Heart left ventricle (tissue), 16 donors: Measurements from ENCODE around the gene TAF7. TPM values are rescaled to one million over a fixed set of nuclear protein-coding genes. Genes with fewer than 3 reads are reported as not detected.

Experiments
- ATAC-seq, 4 donors: fragments of 200-7000 bp; cut with Tn5 transposase; one replicate each; pipeline ENCODE4 v1.9.1; 2020 to 2022; ENCODE audit warnings: moderate library complexity in 4 of 4, mild to moderate bottlenecking in 3 of 4, moderate number of reproducible peaks in 1 of 4
- DNase-seq, 5 donors: peaks; one replicate each; pipeline ENCODE4 v3.0.0-alpha.2; 2020
- H3K27ac ChIP-seq, 12 donors: fragments of 200-600 bp; sonication (generic) in 4 of 12; one replicate each; pipeline versions ENCODE4 v1.5.0 to v1.8.0; 2016 to 2022; ENCODE audit warnings: mild to moderate bottlenecking in 2 of 12
- H3K27me3 ChIP-seq, 9 donors: fragments of 200-600 bp; sonication (generic) in 2 of 9; one replicate each; pipeline versions ENCODE4 v1.5.1 to v1.8.0; 2016 to 2022; ENCODE audit warnings: mild to moderate bottlenecking in 3 of 9
- H3K36me3 ChIP-seq, 9 donors: fragments of 200-600 bp; sonication (generic) in 2 of 9; one replicate each; pipeline versions ENCODE4 v1.5.0 to v1.8.0; 2018 to 2022; ENCODE audit warnings: mild to moderate bottlenecking in 2 of 9
- H3K4me1 ChIP-seq, 12 donors: fragments of 200-600 bp; sonication (generic) in 4 of 12; one replicate each; pipeline versions ENCODE4 v1.5.0 to v1.8.0; 2016 to 2022; ENCODE audit warnings: mild to moderate bottlenecking in 3 of 12
- H3K4me3 ChIP-seq, 12 donors: fragments of 200-600 bp; sonication (generic) in 4 of 12; one replicate each; pipeline versions ENCODE4 v1.5.0 to v1.8.0; 2017 to 2022; ENCODE audit warnings: mild to moderate bottlenecking in 9 of 12, moderate library complexity in 4 of 12
- H3K9me3 ChIP-seq, 12 donors: fragments of 200-600 bp; sonication (generic) in 4 of 12; one replicate each; pipeline versions ENCODE4 v1.5.0 to v1.8.0; 2016 to 2022; ENCODE audit warnings: mild to moderate bottlenecking in 1 of 12
- POLR2A ChIP-seq, 2 donors: fragments of 450-650 bp; IDR thresholded peaks; one replicate each; pipeline ENCODE4 v1.6.1; 2017; ENCODE audit warnings: antibody characterized with exemption in 2 of 2, mild to moderate bottlenecking in 2 of 2, moderate library complexity in 2 of 2
- WGBS, 4 donors: extraction: QIAGEN DNeasy Blood & Tissue Kit in 2 of 4; methylation state at CpG; one replicate each; pipeline versions ENCODE4 v1.1.5 to v1.1.7; 2013 to 2018; 5-methylcytosine and 5-hydroxymethylcytosine counted together
- intact Hi-C, 10 donors: fragments of 100-400 bp; cut with DNase I; formaldehyde crosslinking; loops; one replicate each; pipeline versions ENCODE4 v1.11.1 to v1.14.2; 2022
- polyA plus RNA-seq, 2 donors: library from polyadenylated mRNA; stranded (reverse); fragments of 200-250 nt; gene quantifications; one replicate each; pipeline ENCODE4 v1.2.3, GENCODE V29; 2013
- total RNA-seq, 9 donors: library from RNA; depleted of rRNA in 2 of 9; stranded (reverse); fragments of >200 nt in 2 of 9; fragmentation: NEBNext Ultra II Directional in 3 of 9; extraction: Animal tissue kit (Norgen Biotek cat#: 25700) in 3 of 9; gene quantifications; one replicate each; pipeline versions ENCODE4 v1.1.0 to v1.2.4, GENCODE V29; 2016 to 2023
- TF ChIP-seq, protein P1 (sequence below), 12 donors: fragments of 200-600 bp; sonication (generic) in 4 of 12; IDR thresholded peaks; one replicate each; pipeline versions ENCODE4 v1.5.0 to v1.8.0; 2018 to 2022; ENCODE audit warnings: antibody characterized with exemption in 12 of 12, mild to moderate bottlenecking in 5 of 12
- donor health status: ischemic (EF 13 %, LVEDD 7.1; RV severe dilation, severe dysfunction).
- donor health status: healthy with polysubstance abuse.
- donor health status: DM: no; HTN: yes; CAD: no.
- donor health status: DM: no; HTN: no; CAD: no.
- donor health status: ischemic (EF 25% LVEDD 6.9; RV normal size, moderate dysfunction).
- donor health status: ischemic (EF 25% LVEDD 5.7; RV mildly dilated, moderate dysfunction).
- donor health status: healthy.
- donor health status: DM: yes; HTN: yes; CAD: no.
- donor health status: ischemic (EF 35%, LVEDD 5.7; RV mildly dilated, moderate dysfunction).
- donor health status: nonischemic (EF 11% LVEDD 7.7; RV severe dilation, severe dysfunction).
- donor health status: DM: yes; HTN: yes; CAD: no.
- donor health status: PGD.
- donor health status: ischemic (EF 29% LVEDD 5.4; RV normal size, mild dysfunction).
- donor health status: nonischemic (EF 23%, LVEDD 6.1; RV moderate dilation, normal function).

TAF7 gene
- total and polyA plus RNA-seq, 11 donors: 47.2 to 159 (median 99.9) TPM

DNA sequence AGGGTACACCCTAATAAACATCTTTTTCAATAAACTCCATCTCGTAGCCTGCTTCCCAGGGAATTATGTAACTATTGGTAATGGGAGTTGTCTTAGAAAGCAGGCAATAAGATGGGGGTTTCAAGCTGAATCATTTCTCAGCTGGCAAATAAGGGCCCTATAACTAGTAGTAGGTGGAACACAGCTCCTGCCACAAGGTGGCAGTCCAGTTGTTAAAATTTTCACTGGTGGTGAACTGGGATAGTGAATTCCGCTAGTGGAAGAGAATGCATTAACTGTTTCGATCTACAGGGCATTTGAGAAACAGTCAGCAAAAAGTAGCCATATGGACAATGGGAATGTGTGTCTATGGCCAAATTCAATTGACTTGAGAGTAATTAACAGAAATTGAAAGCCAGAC lies 47.7 kb downstream of the TAF7 start:
- DNase-seq (no peak), ATAC-seq (no peak)
- Histone ChIP-seq H3K36me3 (no peaks in the 10 kb centered on the region), H3K9me3 (peaks cover 2 to 100% (median 91%) of the 10 kb centered on the region in 12 donors), H3K27ac (no peak overlapping the region), H3K27me3 (no peaks in the 10 kb centered on the region), H3K4me1 (no peaks in the 10 kb centered on the region), H3K4me3 (no peak overlapping the region)
- WGBS, 4 donors: 46 to 64% (median 48%) methylated on average over 3 of the region's 3 CpGs
- intact Hi-C loops: no loop called here
- TF ChIP-seq, protein P1, sequence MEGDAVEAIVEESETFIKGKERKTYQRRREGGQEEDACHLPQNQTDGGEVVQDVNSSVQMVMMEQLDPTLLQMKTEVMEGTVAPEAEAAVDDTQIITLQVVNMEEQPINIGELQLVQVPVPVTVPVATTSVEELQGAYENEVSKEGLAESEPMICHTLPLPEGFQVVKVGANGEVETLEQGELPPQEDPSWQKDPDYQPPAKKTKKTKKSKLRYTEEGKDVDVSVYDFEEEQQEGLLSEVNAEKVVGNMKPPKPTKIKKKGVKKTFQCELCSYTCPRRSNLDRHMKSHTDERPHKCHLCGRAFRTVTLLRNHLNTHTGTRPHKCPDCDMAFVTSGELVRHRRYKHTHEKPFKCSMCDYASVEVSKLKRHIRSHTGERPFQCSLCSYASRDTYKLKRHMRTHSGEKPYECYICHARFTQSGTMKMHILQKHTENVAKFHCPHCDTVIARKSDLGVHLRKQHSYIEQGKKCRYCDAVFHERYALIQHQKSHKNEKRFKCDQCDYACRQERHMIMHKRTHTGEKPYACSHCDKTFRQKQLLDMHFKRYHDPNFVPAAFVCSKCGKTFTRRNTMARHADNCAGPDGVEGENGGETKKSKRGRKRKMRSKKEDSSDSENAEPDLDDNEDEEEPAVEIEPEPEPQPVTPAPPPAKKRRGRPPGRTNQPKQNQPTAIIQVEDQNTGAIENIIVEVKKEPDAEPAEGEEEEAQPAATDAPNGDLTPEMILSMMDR (IDR thresholded peaks at IDR 0.05): peak in 2 of 12 donors; percentile 7 to 12
- TF ChIP-seq POLR2A (IDR thresholded peaks at IDR 0.05): no peak

DNA sequence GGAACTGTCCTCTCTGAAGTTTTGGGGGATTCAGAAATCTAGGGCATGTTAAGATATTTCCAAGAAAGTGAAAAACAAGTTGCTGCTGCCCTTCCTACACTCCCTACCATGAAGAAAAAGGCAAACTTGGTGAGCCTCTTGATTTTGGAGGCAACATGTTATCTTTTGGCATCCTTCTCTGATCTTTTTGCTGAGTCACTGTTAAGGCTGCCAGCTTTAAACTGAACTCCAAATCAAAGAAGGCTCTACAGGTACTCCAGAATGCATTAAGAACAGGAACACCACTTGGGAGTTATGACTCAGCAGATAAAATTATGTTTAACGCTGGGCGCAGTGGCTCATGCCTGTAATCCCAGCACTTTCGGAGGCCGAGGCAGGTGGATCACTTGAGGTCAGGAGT lies 51.4 kb downstream of the TAF7 start:
- H3K36me3 ChIP-seq: no peaks in the 10 kb centered on the region
- DNase-seq (no peak), ATAC-seq (no peak)
- TF ChIP-seq, protein P1 (IDR thresholded peaks at IDR 0.05): no peak
- TF ChIP-seq POLR2A (IDR thresholded peaks at IDR 0.05): no peak
- H3K4me3 ChIP-seq: no peak overlapping the region
- no peaks in the 10 kb centered on the region for H3K4me1 ChIP-seq
- peaks cover 2 to 100% (median 94%) of the 10 kb centered on the region in 12 donors for H3K9me3 ChIP-seq
- H3K27me3 ChIP-seq: no peaks in the 10 kb centered on the region
- H3K27ac ChIP-seq: no peak overlapping the region
- intact Hi-C loops: no loop called here
- 91 to 96% (median 93%) methylated on average over 4 of the region's 4 CpGs for WGBS, 4 donors

Other genes with a start within 250 kb of the TAF7 start
Only the 30 nearest of the 38 such genes appear.
- 1 to 10 TPM in 4 of 9 donors, under 1 TPM in 5; 0.52 to 1.3 (median 0.91) TPM for gene PCDHB7, start 148.1 kb downstream of the TAF7 start, total RNA-seq
- gene PCDHB7, start 148.1 kb downstream of the TAF7 start, polyA plus RNA-seq: under 1 TPM; 0.19 to 0.44 TPM
- 1 to 10 TPM in 8 of 9 donors, under 1 TPM in 1; 0.63 to 3.8 (median 1.5) TPM for gene PCDHB8, start 143.0 kb downstream of the TAF7 start, total RNA-seq
- gene PCDHB8, start 143.0 kb downstream of the TAF7 start, polyA plus RNA-seq: under 1 TPM; 0.23 to 0.51 TPM
- 1 to 10 TPM; 1.1 to 3.9 (median 2.2) TPM for gene PCDHB16, start 138.4 kb downstream of the TAF7 start, total RNA-seq
- gene PCDHB16, start 138.4 kb downstream of the TAF7 start, polyA plus RNA-seq: under 1 TPM; 0.76 to 0.80 TPM
- 1 to 10 TPM in 4 of 9 donors, under 1 TPM in 5; 0.62 to 1.6 (median 0.99) TPM for gene PCDHB9, start 133.6 kb downstream of the TAF7 start, total RNA-seq
- under 1 TPM; 0.30 to 0.35 TPM for gene PCDHB9, start 133.6 kb downstream of the TAF7 start, polyA plus RNA-seq
- 1 to 10 TPM in 4 of 9 donors, under 1 TPM in 5; 0.35 to 1.4 (median 0.91) TPM for gene PCDHB10, start 128.4 kb downstream of the TAF7 start, total RNA-seq
- under 1 TPM; 0.28 to 0.34 TPM for gene PCDHB10, start 128.4 kb downstream of the TAF7 start, polyA plus RNA-seq
- 1 to 10 TPM in 7 of 9 donors, under 1 TPM in 2; 0.61 to 2.8 (median 1.4) TPM for gene PCDHB11, start 121.2 kb downstream of the TAF7 start, total RNA-seq
- gene PCDHB11, start 121.2 kb downstream of the TAF7 start, polyA plus RNA-seq: under 1 TPM; 0.23 to 0.28 TPM
- 1 to 10 TPM in 5 of 9 donors, under 1 TPM in 4; 0.37 to 2.4 (median 1.2) TPM for gene PCDHB12, start 112.1 kb downstream of the TAF7 start, total RNA-seq
- under 1 TPM; 0.27 to 0.58 TPM for gene PCDHB12, start 112.1 kb downstream of the TAF7 start, polyA plus RNA-seq
- 1 to 10 TPM; 2.5 to 5.9 (median 3.6) TPM for gene PCDHB13, start 106.9 kb downstream of the TAF7 start, total RNA-seq
- 1 to 10 TPM in 1 of 2 donors, under 1 TPM in 1; 0.99 to 1.5 TPM for gene PCDHB13, start 106.9 kb downstream of the TAF7 start, polyA plus RNA-seq
- 1 to 10 TPM; 2.6 to 6.1 (median 4.3) TPM for gene PCDHB14, start 97.4 kb downstream of the TAF7 start, total RNA-seq
- 1 to 10 TPM in 1 of 2 donors, under 1 TPM in 1; 0.91 to 1.7 TPM for gene PCDHB14, start 97.4 kb downstream of the TAF7 start, polyA plus RNA-seq
- 1 to 10 TPM; 3.7 to 7.5 (median 4.5) TPM for gene PCDHB15, start 75.4 kb downstream of the TAF7 start, total RNA-seq
- gene PCDHB15, start 75.4 kb downstream of the TAF7 start, polyA plus RNA-seq: 1 to 10 TPM; 1.6 to 2.8 TPM
- not detected for gene SLC25A2, start 16.7 kb downstream of the TAF7 start, total RNA-seq
- not detected for gene SLC25A2, start 16.7 kb downstream of the TAF7 start, polyA plus RNA-seq
- gene PCDHGA1, start 9.7 kb upstream of the TAF7 start, total RNA-seq: 1 to 10 TPM; 2.1 to 4.9 (median 3.5) TPM
- gene PCDHGA1, start 9.7 kb upstream of the TAF7 start, polyA plus RNA-seq: 1 to 10 TPM; 1.3 to 1.4 TPM
- 10 to 100 TPM in 6 of 9 donors, 1 to 10 TPM in 3; 5.8 to 15.1 (median 10.7) TPM for gene PCDHGA2, start 18.0 kb upstream of the TAF7 start, total RNA-seq
- 1 to 10 TPM; 2.7 to 3.6 TPM for gene PCDHGA2, start 18.0 kb upstream of the TAF7 start, polyA plus RNA-seq
- 10 to 100 TPM in 8 of 9 donors, 1 to 10 TPM in 1; 7.6 to 27.2 (median 14.7) TPM for gene PCDHGA3, start 23.0 kb upstream of the TAF7 start, total RNA-seq
- 1 to 10 TPM; 3.5 to 5.9 TPM for gene PCDHGA3, start 23.0 kb upstream of the TAF7 start, polyA plus RNA-seq
- 10 to 100 TPM in 4 of 9 donors, 1 to 10 TPM in 5; 4.4 to 11.9 (median 8.6) TPM for gene PCDHGB1, start 29.3 kb upstream of the TAF7 start, total RNA-seq
- gene PCDHGB1, start 29.3 kb upstream of the TAF7 start, polyA plus RNA-seq: 1 to 10 TPM in 1 of 2 donors, under 1 TPM in 1; 0.85 to 5.9 TPM
- 10 to 100 TPM in 5 of 9 donors, 1 to 10 TPM in 4; 5.1 to 13.7 (median 11.0) TPM for gene PCDHGA4, start 34.2 kb upstream of the TAF7 start, total RNA-seq
- 1 to 10 TPM; 2.5 to 5.1 TPM for gene PCDHGA4, start 34.2 kb upstream of the TAF7 start, polyA plus RNA-seq
- gene PCDHGB2, start 39.2 kb upstream of the TAF7 start, total RNA-seq: 10 to 100 TPM in 5 of 9 donors, 1 to 10 TPM in 4; 4.4 to 13.8 (median 10.4) TPM
- 1 to 10 TPM; 2.1 to 3.9 TPM for gene PCDHGB2, start 39.2 kb upstream of the TAF7 start, polyA plus RNA-seq
- gene PCDHGA5, start 43.4 kb upstream of the TAF7 start, total RNA-seq: 1 to 10 TPM; 2.9 to 9.6 (median 7.2) TPM
- gene PCDHGA5, start 43.4 kb upstream of the TAF7 start, polyA plus RNA-seq: 1 to 10 TPM; 1.5 to 4.4 TPM
- 10 to 100 TPM in 4 of 9 donors, 1 to 10 TPM in 5; 4.0 to 14.9 (median 9.8) TPM for gene PCDHGB3, start 49.5 kb upstream of the TAF7 start, total RNA-seq
- 1 to 10 TPM; 1.7 to 5.4 TPM for gene PCDHGB3, start 49.5 kb upstream of the TAF7 start, polyA plus RNA-seq
- 10 to 100 TPM in 1 of 9 donors, 1 to 10 TPM in 8; 3.6 to 10.3 (median 7.7) TPM for gene PCDHGA6, start 53.1 kb upstream of the TAF7 start, total RNA-seq
- 1 to 10 TPM; 2.2 to 6.7 TPM for gene PCDHGA6, start 53.1 kb upstream of the TAF7 start, polyA plus RNA-seq
- 10 to 100 TPM in 2 of 9 donors, 1 to 10 TPM in 7; 4.4 to 14.1 (median 7.6) TPM for gene PCDHGA7, start 62.0 kb upstream of the TAF7 start, total RNA-seq
- gene PCDHGA7, start 62.0 kb upstream of the TAF7 start, polyA plus RNA-seq: 1 to 10 TPM; 1.4 to 5.1 TPM
- 10 to 100 TPM in 2 of 9 donors, 1 to 10 TPM in 7; 4.5 to 11.9 (median 7.3) TPM for gene PCDHGB4, start 66.9 kb upstream of the TAF7 start, total RNA-seq
- 1 to 10 TPM; 2.0 to 3.8 TPM for gene PCDHGB4, start 66.9 kb upstream of the TAF7 start, polyA plus RNA-seq
- gene PCDHGA8, start 71.8 kb upstream of the TAF7 start, total RNA-seq: 10 to 100 TPM in 3 of 9 donors, 1 to 10 TPM in 6; 4.7 to 14.6 (median 8.1) TPM
- 1 to 10 TPM in 1 of 2 donors, under 1 TPM in 1; 0.76 to 3.8 TPM for gene PCDHGA8, start 71.8 kb upstream of the TAF7 start, polyA plus RNA-seq
- gene PCDHGB5, start 77.2 kb upstream of the TAF7 start, total RNA-seq: 10 to 100 TPM in 3 of 9 donors, 1 to 10 TPM in 6; 5.9 to 15.5 (median 9.9) TPM
- gene PCDHGB5, start 77.2 kb upstream of the TAF7 start, polyA plus RNA-seq: 1 to 10 TPM; 4.4 to 5.1 TPM
- gene PCDHGA9, start 82.0 kb upstream of the TAF7 start, total RNA-seq: 1 to 10 TPM; 2.3 to 9.6 (median 5.3) TPM
- gene PCDHGA9, start 82.0 kb upstream of the TAF7 start, polyA plus RNA-seq: 1 to 10 TPM; 1.3 to 5.5 TPM
- 10 to 100 TPM in 1 of 9 donors, 1 to 10 TPM in 8; 4.1 to 10.4 (median 6.5) TPM for gene PCDHGB6, start 87.2 kb upstream of the TAF7 start, total RNA-seq
- gene PCDHGB6, start 87.2 kb upstream of the TAF7 start, polyA plus RNA-seq: 1 to 10 TPM; 2.3 to 4.5 TPM
- 10 to 100 TPM in 1 of 9 donors, 1 to 10 TPM in 8; 3.3 to 11.3 (median 6.1) TPM for gene PCDHGA10, start 92.2 kb upstream of the TAF7 start, total RNA-seq
- gene PCDHGA10, start 92.2 kb upstream of the TAF7 start, polyA plus RNA-seq: 1 to 10 TPM; 1.1 to 3.1 TPM
- gene PCDHGB7, start 96.9 kb upstream of the TAF7 start, total RNA-seq: 10 to 100 TPM in 5 of 9 donors, 1 to 10 TPM in 4; 5.1 to 15.0 (median 11.1) TPM
- gene PCDHGB7, start 96.9 kb upstream of the TAF7 start, polyA plus RNA-seq: 1 to 10 TPM; 3.3 to 4.8 TPM
- gene PCDHGA11, start 100.3 kb upstream of the TAF7 start, total RNA-seq: 1 to 10 TPM; 2.8 to 9.0 (median 5.3) TPM
- gene PCDHGA11, start 100.3 kb upstream of the TAF7 start, polyA plus RNA-seq: 1 to 10 TPM; 1.8 to 5.0 TPM
- gene PCDHGA12, start 109.7 kb upstream of the TAF7 start, total RNA-seq: 10 to 100 TPM in 1 of 9 donors, 1 to 10 TPM in 8; 3.2 to 15.5 (median 7.3) TPM
- gene PCDHGA12, start 109.7 kb upstream of the TAF7 start, polyA plus RNA-seq: 1 to 10 TPM; 3.2 to 5.0 TPM